ENCODE data around the gene TAS2R3. TPM values are rescaled to one million over a fixed set of nuclear protein-coding genes. Genes with fewer than 3 reads are reported as not detected.

Gene TAS2R3

Small RNA genes within 50 kb of the gene (small RNA-seq; reads per million reads assigned to genes)
- gene RNU1-82P (ENCODE audit: low read depth), result not detected

Data from mesenchymal stem cell (in vitro differentiated cells and primary cell).